HEK293T (cell line): ENCODE measurements around the gene PRND.

Experiments used
- BHLHE40 ChIP-seq: fragments of 450-650 bp; IDR thresholded peaks from 2 replicates; pipeline ENCODE4 v1.6.1; 2016; ENCODE audit warnings: mild to moderate bottlenecking, moderate library complexity, borderline replicate concordance
- ELF4 ChIP-seq: fragments of 450-650 bp; IDR thresholded peaks from 2 replicates; pipeline ENCODE4 v1.6.1; 2017; ENCODE audit warnings: antibody characterized with exemption
- FOXK2 ChIP-seq: fragments of 450-650 bp; IDR thresholded peaks from 2 replicates; pipeline ENCODE4 v1.6.1; 2016; ENCODE audit warnings: mild to moderate bottlenecking
- FOXM1 ChIP-seq: fragments of 450-650 bp; IDR thresholded peaks from 2 replicates; pipeline ENCODE4 v1.6.1; 2017; ENCODE audit warnings: mild to moderate bottlenecking, borderline replicate concordance
- NFRKB ChIP-seq: fragments of 450-650 bp; IDR thresholded peaks from 2 replicates; pipeline ENCODE4 v1.6.1; 2016; ENCODE audit warnings: mild to moderate bottlenecking, moderate library complexity
- SP1 ChIP-seq: fragments of 450-650 bp; IDR thresholded peaks from 2 replicates; pipeline ENCODE4 v1.6.1; 2017
- TARDBP ChIP-seq: fragments of 450-650 bp; IDR thresholded peaks from 2 replicates; pipeline ENCODE4 v1.6.1; 2016

DNA sequence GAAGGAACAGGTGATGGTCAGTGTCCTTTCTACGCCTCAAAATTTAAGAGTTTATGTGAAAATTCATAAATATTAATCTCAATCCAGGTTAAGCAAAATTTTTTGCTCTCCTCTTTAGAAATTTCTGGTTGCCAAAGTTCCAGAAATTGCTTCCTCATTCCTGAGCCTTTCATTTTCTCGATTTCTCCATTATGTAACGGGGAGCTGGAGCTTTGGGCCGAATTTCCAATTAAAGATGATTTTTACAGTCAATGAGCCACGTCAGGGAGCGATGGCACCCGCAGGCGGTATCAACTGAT lies 35.8 kb upstream of the PRND start:
- no peak for TF ChIP-seq BHLHE40
- no peak for TF ChIP-seq TARDBP
- no peak for TF ChIP-seq FOXM1
- no peak for TF ChIP-seq FOXK2
- TF ChIP-seq ELF4 = no peak
- TF ChIP-seq SP1 = no peak
- TF ChIP-seq NFRKB = no peak
